Colonic mucosa (tissue), 4 donors: ENCODE measurements around the gene HIVEP2. TPM values are rescaled to one million over a fixed set of nuclear protein-coding genes. Genes with fewer than 3 reads are reported as not detected.

Experiments
- DNase-seq: peaks from one replicate; pipeline ENCODE4 v3.0.0-alpha.2; 2020
- H3K27ac ChIP-seq: fragments of 200-600 bp; one replicate; pipeline ENCODE4 v1.8.0; 2021
- H3K27me3 ChIP-seq: fragments of 200-600 bp; one replicate; pipeline ENCODE4 v1.8.0; 2021
- H3K36me3 ChIP-seq: fragments of 200-600 bp; one replicate; pipeline ENCODE4 v1.8.0; 2021
- H3K4me1 ChIP-seq: fragments of 200-600 bp; one replicate; pipeline ENCODE4 v1.8.0; 2021; ENCODE audit warnings: mild to moderate bottlenecking
- H3K4me3 ChIP-seq: fragments of 200-600 bp; one replicate; pipeline ENCODE4 v1.8.0; 2021
- H3K9ac ChIP-seq, 2 donors: one replicate each; pipeline ENCODE4 v1.7.0; 2013; ENCODE audit warnings: control low read depth in 2 of 2, low read depth in 2 of 2, low read length in 2 of 2
- H3K9me3 ChIP-seq: fragments of 200-600 bp; one replicate; pipeline ENCODE4 v1.8.0; 2021
- CTCF ChIP-seq: fragments of 200-600 bp; IDR thresholded peaks from one replicate; pipeline ENCODE4 v1.8.0; 2022; ENCODE audit warnings: antibody characterized with exemption, mild to moderate bottlenecking
- intact Hi-C: fragments of 100-400 bp; cut with DNase I; formaldehyde crosslinking; loops from one replicate; pipeline ENCODE4 v1.14.1; 2022
- total RNA-seq, 2 donors: library from RNA; stranded (reverse); fragmentation: NEBNext Ultra II Directional in 1 of 2; extraction: Animal tissue kit (Norgen Biotek cat#: 25700) in 1 of 2; gene quantifications; one replicate each; pipeline ENCODE4 v1.2.1, GENCODE V29; 2021
- donor health status: healthy.
- donor health status: DM: no; HTN: no; CAD: no.
- donor health status: DM: no; HTN: no; CAD: no.

HIVEP2 gene
- total RNA-seq, 2 donors from 2014 or later = 5.3 to 15.2 TPM

GRCh38 chr6:142738731-142739130 is 206.2 kb downstream of the HIVEP2 start:
- H3K27ac ChIP-seq = no peak overlapping the region
- H3K4me3 ChIP-seq = no peak overlapping the region
- no peak for DNase-seq
- H3K27me3 ChIP-seq = no peaks in the 10 kb centered on the region
- TF ChIP-seq CTCF = no peak
- H3K9me3 ChIP-seq = no peaks in the 10 kb centered on the region
- H3K9ac ChIP-seq = no peak overlapping the region
- intact Hi-C loops = no loop called here
- H3K4me1 ChIP-seq = no peaks in the 10 kb centered on the region
- H3K36me3 ChIP-seq = no peaks in the 10 kb centered on the region

- DNase-seq = no peak
- H3K27ac ChIP-seq = no peak overlapping the region
- H3K9ac ChIP-seq = no peak overlapping the region
- no peaks in the 10 kb centered on the region for H3K4me1 ChIP-seq
- H3K36me3 ChIP-seq = no peaks in the 10 kb centered on the region
- no peaks in the 10 kb centered on the region for H3K27me3 ChIP-seq
- no peak overlapping the region for H3K4me3 ChIP-seq
- intact Hi-C loops = no loop called here
- no peak for TF ChIP-seq CTCF
- no peaks in the 10 kb centered on the region for H3K9me3 ChIP-seq
These were observed 207.0 kb downstream of the HIVEP2 start for GRCh38 chr6:142738035-142738396.

- Histone ChIP-seq H3K9ac (no peak overlapping the region), H3K27ac (no peak overlapping the region), H3K9me3 (no peaks in the 10 kb centered on the region), H3K4me3 (no peak overlapping the region), H3K36me3 (no peaks in the 10 kb centered on the region), H3K4me1 (no peaks in the 10 kb centered on the region), H3K27me3 (no peaks in the 10 kb centered on the region)
- no peak for TF ChIP-seq CTCF
- DNase-seq = no peak
- intact Hi-C loops = no loop called here
These were observed 207.5 kb downstream of the HIVEP2 start for GRCh38 chr6:142737368-142738034.

GRCh38 chr6:142735204-142735603 is 209.8 kb downstream of the HIVEP2 start:
- intact Hi-C loops = no loop called here
- Histone ChIP-seq H3K36me3 (no peaks in the 10 kb centered on the region), H3K9me3 (no peaks in the 10 kb centered on the region), H3K27me3 (no peaks in the 10 kb centered on the region), H3K4me1 (no peaks in the 10 kb centered on the region), H3K27ac (no peak overlapping the region), H3K4me3 (no peak overlapping the region), H3K9ac (no peak overlapping the region)
- no peak for TF ChIP-seq CTCF
- no peak for DNase-seq

GRCh38 chr6:142732790-142733189 is 212.2 kb downstream of the HIVEP2 start:
- H3K27me3 ChIP-seq = no peaks in the 10 kb centered on the region
- no peak overlapping the region for H3K9ac ChIP-seq
- TF ChIP-seq CTCF = no peak
- DNase-seq = no peak
- no peaks in the 10 kb centered on the region for H3K4me1 ChIP-seq
- no peak overlapping the region for H3K4me3 ChIP-seq
- no peaks in the 10 kb centered on the region for H3K9me3 ChIP-seq
- no peaks in the 10 kb centered on the region for H3K36me3 ChIP-seq
- intact Hi-C loops = no loop called here
- no peak overlapping the region for H3K27ac ChIP-seq
